Naive thymus-derived CD4-positive, alpha-beta T cell (primary cell): ENCODE measurements around the gene ICAM2. TPM values are rescaled to one million over a fixed set of nuclear protein-coding genes. Genes with fewer than 3 reads are reported as not detected.
"Not testable (repeated sequence)": the region's sequence is repeated elsewhere in the genome, so short reads cannot be mapped to it uniquely, and the experiment has no call there.

ENCODE experiments used
- ATAC-seq: fragments of 150-1000 bp; cut with Tn5 transposase; 2 replicates; pipeline ENCODE4 v1.10.0; 2021; ENCODE audit warnings: mild to moderate bottlenecking, moderate library complexity
- CTCF ChIA-PET: fragments of 350-600 bp; sonication (Branson Sonifier 250); formaldehyde crosslinking; loops from one replicate; lab custom pipeline; 2021; ENCODE audit warnings: antibody characterized with exemption; lab: Charles Lee
- POLR2A ChIA-PET: fragments of 350-600 bp; sonication (Branson Sonifier 250); formaldehyde crosslinking; loops from one replicate; lab custom pipeline; 2021; ENCODE audit warnings: antibody characterized with exemption, inconsistent platforms; lab: Charles Lee
- DNase-seq, 9 donors: peaks; one replicate each; pipeline versions ENCODE4 v3.0.0 to v3.0.0-alpha.2; 2020 to 2022; ENCODE audit warnings: mixed read lengths in 1 of 9
- H3K27ac ChIP-seq: one replicate; pipeline ENCODE4 v1.7.0; 2013; ENCODE audit warnings: mild to moderate bottlenecking, low read depth, low read length, moderate library complexity
- H3K27me3 ChIP-seq, 2 donors: one replicate each; pipeline ENCODE4 v1.7.0; 2013; ENCODE audit warnings: low read length in 2 of 2, mild to moderate bottlenecking in 2 of 2, moderate library complexity in 2 of 2; ENCODE audit not compliant: control insufficient read depth in 2 of 2, insufficient read depth in 2 of 2
- H3K36me3 ChIP-seq, 3 experiments: 1 replicate in 2 of 3; 2 replicates in 1 of 3; pipeline ENCODE4 v1.7.0; 2013; ENCODE audit warnings: low read length in 3 of 3, mild to moderate bottlenecking in 3 of 3, moderate library complexity in 1 of 3; ENCODE audit not compliant: insufficient read depth in 3 of 3, control insufficient read depth in 2 of 3
- H3K4me1 ChIP-seq, 2 donors: one replicate each; pipeline ENCODE4 v1.7.0; 2013; ENCODE audit warnings: low read length in 2 of 2, mild to moderate bottlenecking in 2 of 2, moderate library complexity in 1 of 2; ENCODE audit not compliant: control insufficient read depth in 2 of 2, insufficient read depth in 2 of 2
- H3K4me3 ChIP-seq: 2 replicates; pipeline ENCODE4 v1.7.0; 2013; ENCODE audit warnings: mild to moderate bottlenecking, low read length
- H3K9me3 ChIP-seq, 3 experiments: 1 replicate in 2 of 3; 2 replicates in 1 of 3; pipeline ENCODE4 v1.7.0; 2013; ENCODE audit warnings: low read length in 3 of 3; ENCODE audit not compliant: control insufficient read depth in 2 of 3
- H3K27ac Mint-ChIP-seq, 9 donors: one replicate each; pipeline ENCODE4 v1.8.0; 2020 to 2022; ENCODE audit warnings: mixed read lengths in 9 of 9, mild to moderate bottlenecking in 8 of 9, moderate library complexity in 5 of 9, inconsistent platforms in 2 of 9
- H3K27me3 Mint-ChIP-seq, 5 donors: one replicate each; pipeline ENCODE4 v1.8.0; 2021 to 2022; ENCODE audit warnings: mixed read lengths in 5 of 5, mild to moderate bottlenecking in 1 of 5
- H3K36me3 Mint-ChIP-seq, 5 donors: one replicate each; pipeline ENCODE4 v1.8.0; 2020 to 2022; ENCODE audit warnings: mixed read lengths in 5 of 5, mild to moderate bottlenecking in 3 of 5, inconsistent platforms in 1 of 5
- H3K4me1 Mint-ChIP-seq, 7 donors: one replicate each; pipeline ENCODE4 v1.8.0; 2020 to 2022; ENCODE audit warnings: mixed read lengths in 7 of 7, mild to moderate bottlenecking in 3 of 7, inconsistent platforms in 1 of 7
- H3K4me3 Mint-ChIP-seq, 10 donors: one replicate each; pipeline ENCODE4 v1.8.0; 2020 to 2022; ENCODE audit warnings: mild to moderate bottlenecking in 10 of 10, mixed read lengths in 10 of 10, moderate library complexity in 6 of 10, inconsistent platforms in 2 of 10
- H3K9me3 Mint-ChIP-seq, 11 donors: one replicate each; pipeline ENCODE4 v1.8.0; 2020 to 2022; ENCODE audit warnings: mixed read lengths in 11 of 11, mild to moderate bottlenecking in 4 of 11, inconsistent platforms in 1 of 11, moderate library complexity in 1 of 11
- intact Hi-C, 2 donors: fragments of 100-400 bp; cut with micrococcal nuclease; formaldehyde crosslinking; loops; one replicate each; pipeline ENCODE4 v1.15.1; 2023
- polyA plus RNA-seq, 2 donors: library from polyadenylated mRNA; unstranded; fragments of 300-500 nt; fragmentation: Illumina TruSeq; gene quantifications; one replicate each; pipeline ENCODE4 v1.2.3, GENCODE V29; 2021
- total RNA-seq, 6 experiments: library from RNA in 5 of 6; stranded (reverse) in 5 of 6; gene quantifications; 1 replicate in 5 of 6; 2 replicates in 1 of 6; pipeline ENCODE4 v1.2.3 and lab custom pipeline; 2021 to 2026

Gene ICAM2
- total and polyA plus RNA-seq, 7 experiments from 2014 or later = 60.9 to 414 (median 131) TPM

GRCh38 chr17:64025732-64026294, 5.4 kb upstream of the ICAM2 start:
- CTCF ChIA-PET = interaction anchor here (0.5 to 8.7 kb wide), 30 partner anchors 8 to 172 kb away, joined by 3 to 289 read pairs (median 5); partner anchors contain the start of genes ERN1, GH1 and PRR29
- DNase-seq (peak; percentile 76 to 98 (median 95)), ATAC-seq (peak; percentile 95)
- peak overlapping the region; percentile 79 for H3K27ac ChIP-seq
- Mint-ChIP-seq H3K9me3 (no peaks in the 10 kb centered on the region), H3K4me3 (peak overlapping the region; percentile 74 to 93 (median 83)), H3K27me3 (no peaks in the 10 kb centered on the region), H3K27ac (peak overlapping the region; percentile 87 to 100 (median 96)), H3K4me1 (peaks cover 37 to 73% (median 68%) of the 10 kb centered on the region in 7 donors), H3K36me3 (peaks cover 0 to 16% (median 0%) of the 10 kb centered on the region in 5 donors)
- intact Hi-C loops = loop anchor here (1.0 to 10.0 kb wide), 11 partner anchors 9 to 481 kb away; partner anchors contain the start of genes PRR29 (in 2 of the 2), CCDC47 (in 1 of the 2), CD79B (in 1 of the 2) and CEP95 (in 1 of the 2)
- H3K4me3 ChIP-seq = peak overlapping the region; percentile 64
- peaks cover 49 to 51% of the 10 kb centered on the region in 2 donors for H3K4me1 ChIP-seq
- no peaks in the 10 kb centered on the region for H3K36me3 ChIP-seq
- no peaks in the 10 kb centered on the region for H3K27me3 ChIP-seq
- no peaks in the 10 kb centered on the region for H3K9me3 ChIP-seq
- POLR2A ChIA-PET = interaction anchor here (0.6 to 7.3 kb wide), 28 partner anchors 9 to 316 kb away, joined by 3 to 132 read pairs (median 5); partner anchors contain the start of genes CD79B, ERN1, GH1 and PRR29

DNA sequence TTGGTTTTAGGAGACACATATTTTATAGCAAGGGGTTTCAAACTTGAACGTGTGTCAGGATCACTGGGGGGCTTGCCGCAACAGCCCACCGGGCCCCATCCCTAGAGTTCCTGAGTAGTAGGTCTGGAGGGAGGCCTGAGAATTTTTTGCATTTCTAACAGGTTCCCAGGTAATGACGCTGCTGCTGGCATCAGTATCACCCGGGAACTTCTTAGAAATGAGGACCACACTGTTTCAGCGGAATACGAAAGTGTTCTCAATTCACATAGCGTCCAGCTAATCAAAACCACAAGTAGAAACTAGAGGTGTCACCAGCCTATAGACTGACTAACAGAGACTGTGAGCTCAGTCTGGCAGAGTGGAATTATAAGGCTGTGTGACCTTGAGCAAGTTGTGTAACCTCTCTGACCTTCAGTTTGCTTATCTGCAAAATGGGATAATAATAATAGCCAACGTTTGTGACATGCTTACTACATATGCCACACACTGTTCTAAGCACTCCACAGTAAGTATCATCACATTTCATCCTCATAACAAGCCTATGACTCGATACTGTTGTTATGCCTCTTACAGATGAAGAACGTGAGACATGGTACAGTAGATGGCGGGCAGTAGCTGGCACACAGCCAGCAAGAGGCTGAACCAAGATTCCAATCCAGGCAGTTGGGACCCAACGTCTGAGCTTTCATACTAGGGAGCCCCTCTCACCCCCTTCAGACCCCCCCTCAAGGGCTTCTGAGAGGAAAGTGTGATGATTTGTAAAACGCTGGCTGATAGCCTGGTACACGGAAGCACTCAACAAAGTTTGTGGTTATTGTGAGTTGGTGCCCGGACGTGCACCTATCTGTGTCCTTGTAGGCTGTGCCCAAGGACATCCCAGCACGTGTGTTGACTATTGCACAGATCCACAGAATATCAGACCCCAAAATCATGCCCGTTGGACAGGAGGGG, 4.6 kb upstream of the ICAM2 start:
- Mint-ChIP-seq H3K27me3 (peaks cover 0 to 2% (median 0%) of the 10 kb centered on the region in 5 donors), H3K9me3 (peaks cover 0 to 6% (median 0%) of the 10 kb centered on the region in 11 donors), H3K27ac (peak overlapping the region; percentile 87 to 100 (median 96)), H3K36me3 (peaks cover 0 to 16% (median 0%) of the 10 kb centered on the region in 5 donors), H3K4me1 (peaks cover 38 to 78% (median 70%) of the 10 kb centered on the region in 7 donors), H3K4me3 (peak overlapping the region; percentile 74 to 93 (median 83))
- Histone ChIP-seq H3K4me3 (peak overlapping the region; percentile 15), H3K27me3 (no peaks in the 10 kb centered on the region), H3K4me1 (peaks cover 51% of the 10 kb centered on the region in 2 donors), H3K36me3 (no peaks in the 10 kb centered on the region), H3K27ac (peak overlapping the region; percentile 79), H3K9me3 (no peaks in the 10 kb centered on the region)
- POLR2A ChIA-PET = interaction anchor here (0.6 to 7.3 kb wide), 26 partner anchors 8 to 257 kb away, joined by 3 to 132 read pairs (median 6); partner anchors contain the start of genes CD79B, ERN1 and PRR29
- ATAC-seq = peak; percentile 17
- CTCF ChIA-PET = interaction anchor here (0.5 to 8.7 kb wide), 28 partner anchors 8 to 173 kb away, joined by 3 to 289 read pairs (median 5); partner anchors contain the start of genes ERN1, GH1 and PRR29
- DNase-seq = peak in 1 of 9 donors; percentile 72
- intact Hi-C loops = loop anchor here (1.0 to 10.0 kb wide), 12 partner anchors 8 to 482 kb away; partner anchors contain the start of genes CCDC47 (in 2 of the 2), DDX42 (in 2 of the 2), PRR29 (in 2 of the 2) and CD79B (in 1 of the 2)

DNA sequence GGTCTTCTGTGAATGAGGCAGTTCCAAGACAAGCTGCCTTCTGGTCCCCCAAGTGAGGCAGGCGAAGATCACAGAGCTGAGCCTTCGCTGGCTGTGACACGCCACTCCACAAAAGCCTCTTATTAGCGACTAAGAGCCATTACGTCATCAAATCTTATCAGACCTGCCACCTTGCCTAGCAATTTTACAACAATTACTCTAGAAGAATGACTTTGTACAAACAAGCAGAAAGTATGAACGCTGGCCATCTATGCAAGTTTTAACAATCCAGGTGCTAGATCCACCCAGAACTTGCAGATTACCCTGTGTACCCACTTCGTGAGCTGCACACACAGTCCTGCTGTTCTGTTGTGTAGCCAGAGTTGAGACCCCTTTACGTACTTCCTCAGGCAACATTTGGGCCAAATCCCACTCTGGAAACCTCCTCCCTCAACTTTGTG, 3.8 kb upstream of the ICAM2 start:
- Histone ChIP-seq H3K27me3 (no peaks in the 10 kb centered on the region), H3K9me3 (no peaks in the 10 kb centered on the region), H3K27ac (peak overlapping the region; percentile 79), H3K4me1 (peaks cover 50 to 51% of the 10 kb centered on the region in 2 donors), H3K36me3 (no peaks in the 10 kb centered on the region), H3K4me3 (no peak overlapping the region)
- intact Hi-C loops = loop anchor here (2.0 to 10.0 kb wide), 3 partner anchors 77 to 252 kb away; partner anchors contain the start of genes CCDC47 (in 2 of the 2) and DDX42 (in 2 of the 2)
- ChIA-PET POLR2A (interaction anchor here (0.6 to 7.3 kb wide), 15 partner anchors 7 to 122 kb away, joined by 3 to 132 read pairs (median 6); partner anchors contain the start of genes CD79B, ERN1 and PRR29), CTCF (interaction anchor here (0.6 to 8.7 kb wide), 13 partner anchors 7 to 112 kb away, joined by 3 to 289 read pairs (median 10); partner anchors contain the start of genes ERN1 and GH1)
- DNase-seq = no peak
- Mint-ChIP-seq H3K27ac (peak overlapping the region; percentile 87 to 100 (median 96)), H3K27me3 (peaks cover 0 to 2% (median 0%) of the 10 kb centered on the region in 5 donors), H3K4me1 (peaks cover 38 to 77% (median 70%) of the 10 kb centered on the region in 7 donors), H3K36me3 (peaks cover 0 to 14% (median 0%) of the 10 kb centered on the region in 5 donors), H3K4me3 (peak overlapping the region in 5 of 10 donors; percentile 24 to 84 (median 55)), H3K9me3 (peaks cover 0 to 6% (median 0%) of the 10 kb centered on the region in 11 donors)
- ATAC-seq = no peak

DNA sequence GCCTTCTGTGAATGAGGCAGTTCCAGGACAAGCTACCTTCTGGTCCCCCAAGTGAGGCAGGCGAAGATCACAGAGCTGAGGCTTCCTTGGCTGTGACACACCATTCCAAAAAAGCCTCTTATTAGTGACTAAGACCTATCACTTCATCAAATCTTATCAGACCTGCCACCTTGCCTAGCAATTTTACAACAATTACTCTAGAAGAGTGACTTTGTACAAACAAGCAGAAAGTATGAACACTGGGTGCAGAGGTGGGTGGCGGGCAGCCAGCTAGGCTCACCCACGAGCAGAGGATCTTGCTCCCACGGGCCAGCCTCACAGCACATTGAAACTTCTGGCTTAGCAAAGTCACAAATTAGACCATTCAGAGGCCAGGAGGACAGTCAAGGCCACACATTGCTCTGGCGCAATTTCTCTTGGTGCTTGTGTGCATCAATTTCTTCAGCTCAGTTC, 2.2 kb upstream of the ICAM2 start:
- intact Hi-C loops = loop anchor here (5.0 to 10.0 kb wide), 2 partner anchors 248 to 250 kb away; partner anchors contain the start of genes CCDC47 (in 2 of the 2) and DDX42 (in 2 of the 2)

DNA sequence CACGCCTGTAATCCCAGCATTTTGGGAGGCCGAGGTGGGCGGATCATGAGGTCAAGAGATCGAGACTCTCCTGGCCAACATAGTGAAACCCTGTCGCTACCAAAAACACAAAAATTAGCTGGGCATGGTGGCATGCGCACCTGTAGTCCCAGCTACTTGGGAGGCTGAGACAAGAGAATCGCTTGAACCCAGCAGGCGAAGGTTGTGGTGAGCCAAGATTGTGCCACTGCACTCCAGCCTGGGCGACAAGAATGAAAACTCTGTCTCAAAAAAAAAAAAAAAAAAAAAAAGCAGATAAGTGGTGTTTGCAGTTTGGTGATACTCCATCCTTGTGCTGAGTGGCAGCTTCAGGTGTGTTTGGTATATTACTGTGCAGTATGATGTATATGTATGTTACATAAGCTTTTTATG, 877 bp downstream of the ICAM2 start:
- intact Hi-C loops, H3K27me3 Mint-ChIP-seq, H3K36me3 ChIP-seq, H3K27me3 ChIP-seq, DNase-seq, H3K9me3 ChIP-seq, H3K9me3 Mint-ChIP-seq: not testable (repeated sequence)
- Histone ChIP-seq H3K27ac (peak overlapping the region; percentile 96), H3K4me3 (peak overlapping the region; percentile 94), H3K4me1 (peaks cover 52 to 64% of the 10 kb centered on the region in 2 donors)
- H3K36me3 Mint-ChIP-seq = peaks cover 0 to 25% (median 13%) of the 10 kb centered on the region in 5 donors
- CTCF ChIA-PET = interaction anchor here (0.6 to 3.8 kb wide), 15 partner anchors 9 to 257 kb away, joined by 3 to 24 read pairs (median 8); partner anchors contain the start of genes CD79B, CSHL1, ERN1 and GH1
- H3K4me3 Mint-ChIP-seq = peak overlapping the region; percentile 91 to 100 (median 98)
- peak; percentile 9 for ATAC-seq
- peak overlapping the region; percentile 91 to 100 (median 100) for H3K27ac Mint-ChIP-seq
- POLR2A ChIA-PET = interaction anchor here (0.7 to 4.8 kb wide), 27 partner anchors 8 to 487 kb away, joined by 3 to 84 read pairs (median 7); partner anchors contain the start of genes CD79B, CEP95, DDX5 and ERN1
- peaks cover 49 to 79% (median 70%) of the 10 kb centered on the region in 7 donors for H3K4me1 Mint-ChIP-seq

More for the DNA sequence above, 2.2 kb upstream of the ICAM2 start:
- ATAC-seq = no peak
- Histone ChIP-seq H3K27me3 (no peaks in the 10 kb centered on the region), H3K4me1 (peaks cover 60 to 62% of the 10 kb centered on the region in 2 donors), H3K4me3 (no peak overlapping the region), H3K9me3 (no peaks in the 10 kb centered on the region), H3K36me3 (no peaks in the 10 kb centered on the region), H3K27ac (peak overlapping the region; percentile 96)
- peaks cover 0 to 2% (median 0%) of the 10 kb centered on the region in 5 donors for H3K27me3 Mint-ChIP-seq
- H3K36me3 Mint-ChIP-seq = peaks cover 0 to 21% (median 2%) of the 10 kb centered on the region in 5 donors
- ChIA-PET POLR2A (interaction anchor here (0.6 to 4.8 kb wide), 8 partner anchors 25 to 125 kb away, joined by 3 to 84 read pairs (median 10); partner anchors contain the start of gene ERN1), CTCF (interaction anchor here (0.5 to 1.6 kb wide), 13 partner anchors 9 to 1077 kb away, joined by 3 to 7 read pairs (median 3); partner anchors contain the start of genes ERN1 and GH1)
- DNase-seq = no peak
- H3K9me3 Mint-ChIP-seq = peaks cover 0 to 6% (median 0%) of the 10 kb centered on the region in 11 donors
- peak overlapping the region; percentile 61 to 100 (median 76) for H3K4me3 Mint-ChIP-seq
- peak overlapping the region; percentile 85 to 100 (median 100) for H3K27ac Mint-ChIP-seq
- peaks cover 41 to 74% (median 67%) of the 10 kb centered on the region in 7 donors for H3K4me1 Mint-ChIP-seq
